Gastrocnemius medialis (tissue), 4 donors: ENCODE measurements around the gene TGFBR1. TPM values are rescaled to one million over a fixed set of nuclear protein-coding genes. Genes with fewer than 3 reads are reported as not detected.

Experiments
- ATAC-seq, 2 donors: fragments of 150-250 bp; one replicate each; pipeline ENCODE4 v1.9.1; 2016
- DNase-seq, 2 donors: peaks; one replicate each; pipeline ENCODE4 v3.0.0-alpha.2; 2019
- H3K27ac ChIP-seq, 4 donors: fragments of 200-600 bp; sonication (generic); 1 replicate in 1 of 4; 2 replicates in 3 of 4; pipeline ENCODE4 v1.5.1; 2016 to 2018; ENCODE audit warnings: mild to moderate bottlenecking in 2 of 4, moderate library complexity in 1 of 4
- H3K27me3 ChIP-seq, 3 donors: fragments of 200-600 bp; sonication (generic) in 2 of 3; 1 replicate in 1 of 3; 2 replicates in 2 of 3; pipeline versions ENCODE4 v1.5.1 to v1.6.0; 2016 to 2019; ENCODE audit warnings: mild to moderate bottlenecking in 1 of 3, moderate library complexity in 1 of 3
- H3K36me3 ChIP-seq, 2 donors: fragments of 200-600 bp; sonication (generic) in 1 of 2; one replicate each; pipeline ENCODE4 v1.5.1; 2017 to 2018
- H3K4me1 ChIP-seq, 2 donors: fragments of 200-600 bp; sonication (generic) in 1 of 2; one replicate each; pipeline ENCODE4 v1.5.1; 2016 to 2017; ENCODE audit warnings: mild to moderate bottlenecking in 2 of 2
- H3K4me3 ChIP-seq, 4 donors: fragments of 200-600 bp; sonication (generic) in 3 of 4; 1 replicate in 1 of 4; 2 replicates in 3 of 4; pipeline ENCODE4 v1.5.1; 2016 to 2019; ENCODE audit warnings: mild to moderate bottlenecking in 2 of 4
- H3K9me3 ChIP-seq, 3 donors: fragments of 200-600 bp; sonication (generic) in 2 of 3; 1 replicate in 1 of 3; 2 replicates in 2 of 3; pipeline ENCODE4 v1.5.1; 2016 to 2019
- CTCF ChIP-seq, 5 experiments: fragments of 450-650 bp in 3 of 5; fragments of 200-600 bp in 2 of 5; sonication (generic) in 2 of 5; IDR thresholded peaks in 4 of 5; conservative IDR thresholded peaks in 1 of 5; 1 replicate in 4 of 5; 2 replicates in 1 of 5; pipeline ENCODE4 v1.5.1; 2016 to 2019; ENCODE audit warnings: antibody characterized with exemption in 5 of 5, mild to moderate bottlenecking in 3 of 5, moderate library complexity in 3 of 5
- POLR2A ChIP-seq, 2 donors: fragments of 450-650 bp; IDR thresholded peaks; one replicate each; pipeline ENCODE4 v1.6.1; 2017; ENCODE audit warnings: antibody characterized with exemption in 2 of 2, mild to moderate bottlenecking in 2 of 2, moderate library complexity in 2 of 2
- in situ Hi-C, 4 donors: fragments of 200-750 bp; cut with MboI; loops; one replicate each; pipeline versions ENCODE4 v1.15.0 to v1.8.0; 2017; ENCODE audit warnings: low sequenced_read_pairs in 4 of 4
- intact Hi-C: fragments of 100-400 bp; cut with DNase I; formaldehyde crosslinking; loops from one replicate; pipeline ENCODE4 v1.15.1; 2023; ENCODE audit warnings: low total_unique reads
- total RNA-seq, 4 donors: library from RNA; depleted of rRNA; stranded (reverse); fragments of >200 nt; gene quantifications; one replicate each; pipeline versions ENCODE4 v1.1.0 to v1.2.3, GENCODE V29; 2016

Gene TGFBR1
- total RNA-seq, 4 donors from 2014 or later, result 13.5 to 19.0 (median 14.3) TPM

- TF ChIP-seq POLR2A (IDR thresholded peaks at IDR 0.05) (no peak), CTCF (IDR thresholded peaks at IDR 0.05 in 4 of 5, conservative IDR thresholded peaks at IDR 0.05 in 1 of 5) (no peak)
- H3K9me3 ChIP-seq, result no peaks in the 10 kb centered on the region
- peak overlapping the region in 3 of 4 donors; percentile 4 to 57 (median 18) for H3K27ac ChIP-seq
- no peaks in the 10 kb centered on the region for H3K27me3 ChIP-seq
- no peak overlapping the region for H3K4me3 ChIP-seq
- ATAC-seq (no peak), DNase-seq (no peak)
- H3K36me3 ChIP-seq, result peaks cover 0 to 12% of the 10 kb centered on the region in 2 donors
- H3K4me1 ChIP-seq, result peaks cover 37 to 44% of the 10 kb centered on the region in 2 donors
- intact Hi-C loops, result no loop called here
- in situ Hi-C loops, result loop anchor here (5.0 to 25.0 kb wide), 6 partner anchors 140 to 290 kb away; no protein-coding TSS in a partner anchor
These were observed 32.3 kb downstream of the TGFBR1 start for GRCh38 chr9:99137225-99137624.

- ATAC-seq, result no peak
- Histone ChIP-seq H3K4me1 (peaks cover 37 to 44% of the 10 kb centered on the region in 2 donors), H3K27ac (peak overlapping the region in 2 of 4 donors; percentile 48 to 57), H3K9me3 (no peaks in the 10 kb centered on the region), H3K27me3 (no peaks in the 10 kb centered on the region), H3K36me3 (peaks cover 0 to 18% of the 10 kb centered on the region in 2 donors), H3K4me3 (no peak overlapping the region)
- no peak for DNase-seq
- TF ChIP-seq CTCF (IDR thresholded peaks at IDR 0.05 in 4 of 5, conservative IDR thresholded peaks at IDR 0.05 in 1 of 5) (no peak), POLR2A (IDR thresholded peaks at IDR 0.05) (no peak)
- in situ Hi-C loops, result loop anchor here (5.0 to 25.0 kb wide), 6 partner anchors 141 to 291 kb away; no protein-coding TSS in a partner anchor
- intact Hi-C loops, result no loop called here
These were observed 33.0 kb downstream of the TGFBR1 start for GRCh38 chr9:99137891-99138290.

- Histone ChIP-seq H3K4me3 (no peak overlapping the region), H3K36me3 (peaks cover 0 to 24% of the 10 kb centered on the region in 2 donors), H3K9me3 (no peaks in the 10 kb centered on the region), H3K27me3 (no peaks in the 10 kb centered on the region), H3K27ac (peak overlapping the region; percentile 38 to 57 (median 46)), H3K4me1 (peaks cover 37 to 44% of the 10 kb centered on the region in 2 donors)
- in situ Hi-C loops, result loop anchor here (5.0 to 25.0 kb wide), 6 partner anchors 141 to 291 kb away; no protein-coding TSS in a partner anchor
- TF ChIP-seq POLR2A (IDR thresholded peaks at IDR 0.05), result no peak
- no peak for TF ChIP-seq CTCF (IDR thresholded peaks at IDR 0.05 in 4 of 5, conservative IDR thresholded peaks at IDR 0.05 in 1 of 5)
- peak in 1 of 2 donors; percentile 69 for ATAC-seq
- intact Hi-C loops, result no loop called here
- peak; percentile 15 to 62 for DNase-seq
These were observed 33.7 kb downstream of the TGFBR1 start for GRCh38 chr9:99138424-99139284.

- intact Hi-C loops, result loop anchor here (1.0 to 2.0 kb wide), 4 partner anchors 35 to 292 kb away; partner anchors contain the start of gene TGFBR1
- no peak for ATAC-seq
- Histone ChIP-seq H3K9me3 (no peaks in the 10 kb centered on the region), H3K36me3 (peaks cover 0 to 36% of the 10 kb centered on the region in 2 donors), H3K27me3 (no peaks in the 10 kb centered on the region), H3K4me3 (no peak overlapping the region), H3K4me1 (peaks cover 30 to 43% of the 10 kb centered on the region in 2 donors), H3K27ac (no peak overlapping the region)
- in situ Hi-C loops, result loop anchor here (5.0 to 25.0 kb wide), 6 partner anchors 143 to 293 kb away; no protein-coding TSS in a partner anchor
- DNase-seq, result no peak
- TF ChIP-seq POLR2A (IDR thresholded peaks at IDR 0.05) (no peak), CTCF (IDR thresholded peaks at IDR 0.05 in 4 of 5, conservative IDR thresholded peaks at IDR 0.05 in 1 of 5) (no peak)
These were observed 35.0 kb downstream of the TGFBR1 start for GRCh38 chr9:99139868-99140267.
